GM13977 (cell line): ENCODE data around the gene RNF5.

Source experiments
- DNase-seq: peaks from one replicate; pipeline ENCODE4 v3.0.0; 2012; ENCODE audit warnings: low spot score
- CTCF ChIP-seq: IDR thresholded peaks from 2 replicates; pipeline ENCODE4 v1.5.1; 2012; ENCODE audit warnings: mild to moderate bottlenecking, control low read depth; ENCODE audit not compliant: insufficient read depth; ENCODE audit errors: extremely low read depth, missing control alignments
- in situ Hi-C: fragments of 300-500 bp; cut with MboI; formaldehyde crosslinking; loops from one replicate; pipeline ENCODE4 v1.12.0; 2022; ENCODE audit warnings: low sequenced_read_pairs, low pct_unique_long_range_greater_than_20kb, mixed read lengths, inconsistent platforms; ENCODE audit not compliant: unreplicated experiment

Gene RNF5

DNA sequence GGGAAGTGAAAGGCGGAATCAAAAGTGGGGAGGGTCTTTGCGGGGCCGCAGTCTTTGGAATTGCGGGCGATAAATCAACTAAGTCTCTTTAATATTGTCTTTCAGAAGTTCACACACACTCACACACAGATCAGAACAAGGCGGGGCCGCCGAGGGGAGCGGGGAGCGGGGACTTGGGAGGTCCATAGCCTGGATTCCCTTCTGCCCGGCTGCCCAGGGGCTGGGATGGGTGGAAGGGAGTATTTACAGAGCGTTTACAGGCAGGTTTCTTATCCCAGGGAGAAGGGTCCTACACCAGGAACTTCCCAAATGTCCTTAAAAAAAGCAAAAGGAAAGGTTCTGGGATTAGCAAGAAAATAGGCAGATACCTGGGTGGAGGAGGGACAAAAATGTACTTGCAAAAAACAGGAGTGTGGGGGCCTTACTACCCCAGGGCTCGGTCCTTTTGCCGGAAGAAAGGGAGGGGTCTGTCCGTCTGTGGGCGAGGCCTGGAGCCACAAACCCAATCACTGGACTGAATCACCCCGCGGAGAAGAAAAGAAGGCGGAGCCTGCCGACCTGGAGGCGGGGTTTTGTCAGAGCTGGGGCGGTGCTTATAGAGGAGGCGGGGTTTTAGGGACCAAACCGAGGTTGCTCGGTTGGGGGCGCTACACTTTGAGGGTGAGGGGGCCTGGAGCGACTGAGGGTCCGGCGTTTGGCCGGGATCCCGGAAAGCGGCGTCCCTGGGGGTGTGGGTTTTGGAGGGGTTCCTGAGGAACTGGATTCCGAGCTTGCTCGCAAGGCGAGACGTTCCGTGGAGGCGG lies 29.7 kb upstream of the RNF5 start:
- no peak for DNase-seq
- in situ Hi-C loops: no loop called here
- no peak for TF ChIP-seq CTCF

DNA sequence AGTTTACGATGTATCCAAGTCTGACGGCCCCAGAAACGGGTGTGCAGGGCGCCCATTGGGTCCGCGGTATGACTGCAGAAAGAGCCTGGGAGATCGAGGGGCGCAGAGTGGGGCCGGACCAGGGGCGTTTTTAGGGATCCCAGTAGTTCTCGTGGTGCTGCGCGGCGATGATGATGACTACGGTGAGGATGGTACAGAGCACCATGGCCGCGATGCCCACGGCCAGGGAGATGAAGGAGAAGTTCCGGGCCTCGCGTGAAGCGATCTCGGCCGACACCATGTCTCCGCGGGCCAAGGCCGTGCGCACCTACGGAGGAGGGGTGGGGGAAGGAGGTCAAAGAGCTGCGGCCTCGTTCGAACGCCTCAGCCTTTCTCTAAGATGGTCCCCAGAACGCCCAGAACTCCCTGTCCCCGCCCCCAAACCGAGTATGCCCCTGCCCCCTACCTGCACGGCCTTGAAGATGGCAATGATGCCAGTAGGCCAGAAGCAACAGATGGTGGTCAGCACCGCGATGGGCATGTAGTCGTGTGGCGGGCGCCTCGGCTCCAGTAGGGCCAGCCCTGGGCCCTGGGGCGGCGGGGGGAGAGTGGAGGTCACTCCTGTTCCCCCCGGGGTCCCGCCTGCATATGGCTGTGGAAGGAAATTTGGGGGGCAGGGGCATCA lies 29.0 kb upstream of the RNF5 start:
- DNase-seq: no peak

GRCh38 chr6:32149932-32150870 lies 28.0 kb upstream of the RNF5 start:
- no peak for TF ChIP-seq CTCF
- in situ Hi-C loops: no loop called here
- DNase-seq: no peak

More for the DNA sequence above, 29.0 kb upstream of the RNF5 start:
- in situ Hi-C loops: no loop called here
- TF ChIP-seq CTCF: no peak

DNA sequence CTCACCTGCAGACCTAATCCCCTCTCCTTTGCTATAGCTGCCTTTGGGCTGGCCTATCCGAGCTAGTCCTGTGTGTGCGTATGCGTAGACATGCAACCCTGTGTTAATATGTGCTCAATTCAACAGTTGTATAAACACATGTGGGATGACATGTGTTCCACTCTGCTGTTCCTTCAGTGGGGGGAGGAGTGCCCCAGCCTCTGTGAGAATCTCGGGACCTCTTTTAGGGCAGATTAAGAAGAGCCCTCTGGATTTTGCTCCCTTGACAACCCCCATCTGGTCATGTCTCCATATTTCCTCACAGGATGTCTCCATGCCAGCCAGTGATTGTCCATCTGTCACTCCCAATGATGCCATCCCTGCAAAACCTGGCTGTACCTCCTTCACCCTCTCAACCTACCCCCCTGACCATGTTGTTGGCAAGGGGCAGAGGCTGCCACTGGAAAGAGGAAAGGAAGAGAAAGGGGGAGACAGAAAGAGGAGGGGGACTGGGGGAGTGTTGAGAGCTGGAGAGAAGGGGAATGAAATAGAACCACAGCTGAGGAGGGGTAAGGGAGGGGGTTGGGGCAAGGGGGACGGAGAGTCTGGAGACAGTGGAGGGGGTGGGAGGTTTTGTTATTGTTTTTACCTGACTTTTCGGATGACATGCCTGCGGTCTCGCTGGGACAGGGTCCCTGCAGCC lies 26.9 kb upstream of the RNF5 start:
- no peak for DNase-seq
- no peak for TF ChIP-seq CTCF
- in situ Hi-C loops: no loop called here

DNA sequence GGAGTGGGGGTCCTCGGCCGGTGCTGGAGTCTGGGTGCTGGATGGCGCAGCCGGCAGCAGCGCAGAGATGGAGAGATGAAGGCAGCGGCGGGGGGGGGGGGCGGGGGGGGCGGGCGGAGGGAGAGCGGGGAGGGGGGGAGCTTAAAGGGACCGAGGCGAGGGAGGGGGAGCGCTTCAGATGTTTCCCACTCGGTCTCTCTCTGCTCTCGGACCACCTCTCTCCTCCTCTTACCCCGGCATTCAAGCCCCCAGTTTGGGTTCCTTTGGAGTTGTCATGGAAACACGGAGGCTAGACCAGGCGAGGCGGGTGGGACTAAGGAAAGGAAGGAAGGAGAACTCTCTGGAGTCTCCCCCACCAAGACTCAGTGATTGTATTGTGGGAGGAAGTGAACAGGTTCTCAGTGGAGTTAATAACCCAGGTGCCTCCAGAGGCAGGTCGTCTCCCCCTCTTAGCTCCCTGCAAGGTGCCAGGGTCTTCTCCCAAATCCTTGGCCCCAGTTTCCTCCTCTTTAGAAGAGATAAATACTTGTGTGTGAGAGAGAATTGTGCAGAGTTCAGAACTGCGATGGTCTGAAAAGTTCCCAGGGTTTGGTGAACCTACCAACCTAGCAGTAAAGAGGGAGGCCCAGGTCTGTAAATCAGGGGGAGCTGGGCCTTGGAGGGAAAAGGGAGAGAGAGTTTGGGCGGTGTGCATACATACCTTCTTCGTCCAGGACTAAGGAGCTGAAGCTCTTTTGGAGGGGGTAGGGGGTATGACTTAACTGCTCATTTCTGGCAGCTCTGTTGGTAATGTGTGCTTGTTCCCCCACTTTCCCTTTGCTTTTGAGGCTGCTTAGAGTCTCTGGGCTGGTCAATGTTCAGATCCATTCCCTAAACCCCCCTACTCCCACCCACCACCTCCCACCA lies 26.1 kb upstream of the RNF5 start, which contains the start of gene PRRT1:
PRRT1 (minus strand) TSS at position 77 of the 906 bp plus-strand sequence. CDS start 112 bp downstream, outside the sequence.
- no peak for DNase-seq
- in situ Hi-C loops: no loop called here
- TF ChIP-seq CTCF: no peak
